Measurements from ENCODE around the gene ISY1.
"Not testable (repeated sequence)": the region's sequence is repeated elsewhere in the genome, so short reads cannot be mapped to it uniquely, and the experiment has no call there.

The ISY1 gene

GRCh38 chr3:129160891-129161859 lies at the start of gene ISY1:
TSS of gene ISY1 (minus strand) at chr3:129161063. CDS start at chr3:129160975, 88 bp downstream.
- in situ Hi-C loops (cut with MboI; ENCODE audit: low sequenced_read_pairs): no loop called here

DNA sequence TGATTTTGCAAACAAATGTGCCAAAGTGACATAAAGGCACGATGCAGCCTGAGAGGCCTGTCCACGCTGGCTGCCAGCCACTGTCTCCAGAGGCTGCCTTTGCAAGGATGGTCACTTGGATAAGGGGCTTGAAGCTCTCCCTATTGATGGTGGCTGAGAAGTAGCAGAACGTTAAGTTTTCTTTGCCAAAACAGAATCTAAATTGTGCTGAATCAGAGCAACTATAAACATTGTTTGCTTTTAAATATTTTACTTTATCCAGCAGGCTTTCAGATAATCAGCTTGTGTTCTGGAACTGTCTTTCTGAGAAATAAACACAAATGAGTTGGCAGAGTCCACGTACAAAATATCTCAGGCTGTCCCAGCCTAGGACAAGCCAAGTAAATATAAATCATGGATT lies 46.6 kb upstream of the ISY1 start:
- in situ Hi-C loops (cut with MboI; ENCODE audit: low sequenced_read_pairs): no loop called here

- in situ Hi-C loops (cut with MboI; ENCODE audit: low sequenced_read_pairs): no loop called here
These were observed 44.4 kb upstream of the ISY1 start for GRCh38 chr3:129205109-129205832.

DNA sequence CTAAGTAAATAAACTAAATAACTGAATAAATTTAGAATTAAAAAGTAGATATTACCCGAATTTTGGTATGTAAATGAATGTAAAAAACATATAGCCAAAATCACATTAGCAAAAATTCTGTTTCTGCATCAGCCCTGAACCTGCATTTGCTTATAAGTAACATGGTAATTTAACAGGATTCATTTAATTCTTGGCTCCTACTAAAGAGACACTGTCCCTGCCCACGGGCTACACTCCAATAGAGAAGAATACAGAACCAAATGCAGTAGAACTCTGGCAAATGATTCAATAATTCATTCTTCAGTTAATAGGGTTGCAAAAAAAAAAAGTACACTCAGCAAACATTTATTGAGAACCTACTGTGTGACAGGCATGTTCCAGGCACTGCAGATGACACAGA lies 43.6 kb upstream of the ISY1 start:
- in situ Hi-C loops (cut with MboI; ENCODE audit: low sequenced_read_pairs): no loop called here

- in situ Hi-C loops (cut with MboI; ENCODE audit: low sequenced_read_pairs): no loop called here
These were observed 38.5 kb upstream of the ISY1 start for GRCh38 chr3:129199366-129199765.

DNA sequence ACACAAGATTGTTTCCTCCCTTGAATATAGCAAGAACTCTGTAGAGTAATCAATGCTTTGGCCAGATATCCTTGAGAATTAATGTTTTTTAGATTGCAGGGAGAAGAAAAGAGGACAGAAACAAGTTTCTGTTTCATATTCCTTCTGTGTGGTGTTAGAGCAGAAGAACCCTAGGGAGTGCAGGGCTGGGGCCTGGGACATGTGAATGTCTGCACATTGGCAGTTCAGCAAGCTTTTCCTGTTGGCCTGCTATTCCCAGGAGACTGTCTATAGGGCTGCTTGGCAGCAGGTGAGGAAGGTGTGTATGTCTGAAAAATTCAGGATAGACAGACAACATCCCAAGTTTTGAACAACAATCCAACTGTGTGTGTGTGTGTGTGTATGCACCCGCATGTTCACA lies 36.5 kb upstream of the ISY1 start:
- in situ Hi-C loops (cut with MboI; ENCODE audit: low sequenced_read_pairs): no loop called here

DNA sequence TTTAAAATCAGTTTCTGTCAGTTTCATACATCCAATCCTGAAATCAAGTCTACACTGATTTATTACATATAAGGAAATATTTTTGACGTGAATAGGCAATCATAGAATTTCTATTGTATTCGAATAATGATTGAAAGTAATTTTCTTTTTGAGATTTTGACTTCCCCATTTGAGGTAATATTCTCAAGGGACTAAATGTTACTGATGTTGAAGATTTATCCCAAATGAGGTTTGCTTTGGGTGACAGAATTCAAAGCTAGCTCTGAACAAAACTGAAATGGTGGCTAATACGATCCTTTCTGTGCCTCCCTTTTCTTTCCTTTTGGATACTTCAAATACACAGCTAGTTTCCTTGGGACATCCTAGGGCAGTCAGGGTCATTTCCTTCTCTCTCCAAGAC lies 35.7 kb upstream of the ISY1 start:
- in situ Hi-C loops (cut with MboI; ENCODE audit: low sequenced_read_pairs): no loop called here

- in situ Hi-C loops (cut with MboI; ENCODE audit: low sequenced_read_pairs): no loop called here
These were observed 34.9 kb upstream of the ISY1 start for GRCh38 chr3:129195731-129196256.

- in situ Hi-C loops (cut with MboI; ENCODE audit: low sequenced_read_pairs): not testable (repeated sequence)
These were observed 28.9 kb upstream of the ISY1 start for GRCh38 chr3:129189793-129190192.

GRCh38 chr3:129187857-129188256 lies 27.0 kb upstream of the ISY1 start:
- in situ Hi-C loops (cut with MboI; ENCODE audit: low sequenced_read_pairs): no loop called here

DNA sequence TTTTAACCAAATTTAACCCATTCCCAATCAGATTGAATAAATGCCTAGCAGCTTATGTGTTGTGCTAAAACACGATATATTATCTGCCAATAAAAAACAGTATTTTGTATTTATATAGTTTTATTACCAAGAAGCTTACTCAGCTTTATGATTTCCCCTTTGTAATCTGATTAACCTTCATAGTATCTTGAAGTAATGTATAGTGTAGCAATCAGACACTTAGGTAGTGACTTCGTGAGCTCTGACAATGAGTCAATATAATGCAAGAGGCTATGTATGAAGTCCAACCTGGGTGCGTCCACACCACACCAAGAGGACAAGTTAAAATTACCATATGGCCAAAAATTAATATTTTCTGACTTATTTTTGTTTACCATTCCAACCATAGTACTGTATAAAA lies 24.9 kb upstream of the ISY1 start:
- in situ Hi-C loops (cut with MboI; ENCODE audit: low sequenced_read_pairs): no loop called here

GRCh38 chr3:129184784-129185542 lies 24.1 kb upstream of the ISY1 start:
- in situ Hi-C loops (cut with MboI; ENCODE audit: low sequenced_read_pairs): not testable (repeated sequence)

DNA sequence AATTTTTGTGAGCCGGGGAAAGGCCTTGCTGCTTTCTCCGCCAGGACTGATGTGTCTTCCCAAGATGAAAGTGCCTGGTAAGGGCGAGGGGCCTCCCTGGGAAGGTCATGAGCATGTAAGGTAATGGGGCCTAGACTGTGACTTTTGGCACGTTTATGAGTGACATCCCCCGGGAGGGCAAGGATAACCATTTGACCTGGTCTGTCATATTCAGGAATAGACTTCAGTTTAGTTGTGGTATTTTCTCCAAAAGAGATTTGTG lies 23.5 kb upstream of the ISY1 start:
- in situ Hi-C loops (cut with MboI; ENCODE audit: low sequenced_read_pairs): no loop called here

GRCh38 chr3:129183569-129184395 lies 22.9 kb upstream of the ISY1 start, which contains the start of gene CNBP:
TSS of gene CNBP (minus strand) at chr3:129183896. CDS start at chr3:129171757, 12,139 bp downstream.
- in situ Hi-C loops (cut with MboI; ENCODE audit: low sequenced_read_pairs): no loop called here

DNA sequence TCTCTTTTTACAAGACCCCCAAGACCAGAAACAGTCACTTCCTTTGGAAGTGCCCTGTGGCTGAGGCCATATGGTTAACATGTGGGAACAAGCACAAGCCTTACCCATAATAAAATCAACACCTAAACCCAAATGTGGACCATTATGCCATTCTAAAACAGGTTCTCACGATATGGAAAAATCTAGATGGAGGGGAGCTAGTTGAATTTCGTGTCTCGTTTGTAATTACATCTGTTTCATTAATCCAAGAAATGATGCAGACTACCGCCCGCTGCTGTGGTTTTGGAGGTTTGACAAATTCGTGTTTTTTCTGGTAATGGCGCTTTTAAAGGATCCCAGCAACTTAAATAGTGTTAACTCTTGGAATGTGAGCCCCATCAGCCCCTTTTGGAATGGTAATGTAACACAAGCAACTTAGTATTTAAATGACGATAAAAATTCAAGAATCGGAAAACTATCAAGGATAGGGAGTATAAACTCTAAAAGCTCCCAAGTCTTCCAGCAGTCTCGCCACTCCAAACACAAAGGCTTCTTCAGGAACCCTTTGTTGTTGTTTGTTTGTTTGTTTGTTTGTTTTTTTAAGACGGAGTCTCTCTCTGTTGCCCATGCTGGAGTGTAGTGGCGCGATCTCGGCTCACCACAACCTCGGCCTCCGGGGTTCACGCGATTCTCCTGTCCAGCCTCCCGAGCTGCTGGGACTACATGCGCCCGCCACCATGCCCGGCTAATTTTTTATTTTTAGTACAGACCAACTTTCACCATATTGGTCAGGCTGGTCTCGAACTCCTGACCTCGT lies 21.7 kb upstream of the ISY1 start:
- in situ Hi-C loops (cut with MboI; ENCODE audit: low sequenced_read_pairs): no loop called here

- in situ Hi-C loops (cut with MboI; ENCODE audit: low sequenced_read_pairs): no loop called here
These were observed 21.0 kb upstream of the ISY1 start for GRCh38 chr3:129181819-129182218.

GRCh38 chr3:129180461-129180860 lies 19.6 kb upstream of the ISY1 start:
- in situ Hi-C loops (cut with MboI; ENCODE audit: low sequenced_read_pairs): no loop called here

DNA sequence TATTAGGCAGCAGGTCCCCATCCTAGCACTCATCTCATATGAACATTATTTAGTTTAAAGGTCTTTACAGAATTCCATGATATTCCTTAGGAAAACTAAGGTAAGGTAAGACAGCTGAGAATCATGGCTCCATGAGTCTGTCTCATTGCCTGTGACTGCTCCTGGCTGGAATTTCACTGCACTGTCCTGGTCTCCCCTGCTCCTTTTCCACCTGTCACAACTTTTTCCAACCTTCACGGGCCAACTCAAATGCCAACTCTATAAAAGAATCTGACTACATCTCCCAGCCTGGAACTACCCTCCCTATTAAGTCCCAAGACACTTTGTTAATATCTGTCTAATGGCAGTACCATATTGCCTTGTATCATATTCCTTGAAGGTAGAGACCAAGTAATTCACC lies 15.2 kb upstream of the ISY1 start:
- in situ Hi-C loops (cut with MboI; ENCODE audit: low sequenced_read_pairs): no loop called here

GRCh38 chr3:129173725-129174124 lies 12.9 kb upstream of the ISY1 start:
- in situ Hi-C loops (cut with MboI; ENCODE audit: low sequenced_read_pairs): no loop called here

DNA sequence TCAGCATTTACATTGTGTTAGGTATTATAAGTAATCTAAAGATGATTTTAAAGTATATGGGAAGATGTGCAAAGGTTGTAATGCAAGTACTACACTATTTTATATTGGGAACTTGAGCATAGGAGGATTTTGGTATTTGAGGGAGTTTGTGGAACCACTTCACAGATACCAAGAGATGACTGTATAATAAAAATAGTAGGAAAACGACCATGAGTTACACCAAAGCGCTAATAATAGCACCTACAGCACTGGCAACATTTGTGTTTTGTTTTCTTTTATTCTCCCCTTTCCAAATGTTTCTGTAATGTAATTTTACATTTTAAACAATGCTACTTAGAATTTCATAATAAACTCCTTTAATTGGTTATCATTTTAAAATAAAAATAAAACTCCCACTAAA lies 12.3 kb upstream of the ISY1 start:
- in situ Hi-C loops (cut with MboI; ENCODE audit: low sequenced_read_pairs): no loop called here
